HG03342 (cell line): ENCODE results near the gene SORCS1.

ENCODE experiments used
- ATAC-seq: cut with Tn5 transposase; IDR thresholded peaks from one replicate; pipeline ENCODE4 v1.9.1; 2021; ENCODE audit warnings: mild to moderate bottlenecking, moderate library complexity; ENCODE audit not compliant: unreplicated experiment

Gene SORCS1

GRCh38 chr10:106908225-106908624 lies 256.3 kb downstream of the SORCS1 start:
- no peak for ATAC-seq

- ATAC-seq = no peak
Measured at GRCh38 chr10:106904209-106904608, 260.3 kb downstream of the SORCS1 start.

- no peak for ATAC-seq
Measured at GRCh38 chr10:106903180-106903579, 261.3 kb downstream of the SORCS1 start.

GRCh38 chr10:106900016-106900652 lies 264.4 kb downstream of the SORCS1 start:
- no peak for ATAC-seq

- ATAC-seq = no peak
Measured at GRCh38 chr10:106898446-106898845, 266.1 kb downstream of the SORCS1 start.

GRCh38 chr10:106897719-106898118 lies 266.8 kb downstream of the SORCS1 start:
- ATAC-seq = no peak

GRCh38 chr10:106894692-106895091 lies 269.8 kb downstream of the SORCS1 start:
- ATAC-seq = no peak

GRCh38 chr10:106877574-106877973 lies 286.9 kb downstream of the SORCS1 start:
- no peak for ATAC-seq

- no peak for ATAC-seq
Measured at GRCh38 chr10:106874604-106874889, 290.0 kb downstream of the SORCS1 start.

- peak; percentile 53 for ATAC-seq
Measured at GRCh38 chr10:106873770-106874603, 290.5 kb downstream of the SORCS1 start.

GRCh38 chr10:106872176-106872575 lies 292.3 kb downstream of the SORCS1 start:
- no peak for ATAC-seq

- ATAC-seq = no peak
Measured at GRCh38 chr10:106866244-106866845, 298.2 kb downstream of the SORCS1 start.

GRCh38 chr10:106864031-106864430 lies 300.5 kb downstream of the SORCS1 start:
- ATAC-seq = no peak

- ATAC-seq = no peak
Measured at GRCh38 chr10:106863549-106863948, 301.0 kb downstream of the SORCS1 start.

- ATAC-seq = no peak
Measured at GRCh38 chr10:106859892-106860652, 304.4 kb downstream of the SORCS1 start.

GRCh38 chr10:106857728-106858127 lies 306.8 kb downstream of the SORCS1 start:
- no peak for ATAC-seq

- no peak for ATAC-seq
Measured at GRCh38 chr10:106857213-106857612, 307.3 kb downstream of the SORCS1 start.

- peak; percentile 85 for ATAC-seq
Measured at GRCh38 chr10:106836933-106837663, 327.4 kb downstream of the SORCS1 start.

GRCh38 chr10:106832846-106833245 lies 331.7 kb downstream of the SORCS1 start:
- no peak for ATAC-seq

- ATAC-seq = no peak
Measured at GRCh38 chr10:106830471-106830870, 334.0 kb downstream of the SORCS1 start.

GRCh38 chr10:106830006-106830405 lies 334.5 kb downstream of the SORCS1 start:
- ATAC-seq = no peak
